ENCODE results near the gene USP25.

GRCh38 chr21:15839026-15839425 is 109.2 kb downstream of the USP25 start:
- TF ChIP-seq MAX (IDR thresholded peaks at IDR 0.05) (no peak), CTCF (IDR thresholded peaks at IDR 0.05; ENCODE audit: control extremely low read depth in 1 of 3, insufficient read depth in 1 of 3, low read depth in 1 of 3, low read length in 3 of 3) (no peak), EP300 (IDR thresholded peaks at IDR 0.05; ENCODE audit: borderline replicate concordance in 1 of 2, low read depth in 2 of 2, low read length in 2 of 2) (no peak)

Data from H1 (cell line).